ENCODE results near the gene PRKAR1A.

GRCh38 chr17:68519911-68520310 lies 7.7 kb downstream of the PRKAR1A start:
- TF ChIP-seq, protein P1, sequence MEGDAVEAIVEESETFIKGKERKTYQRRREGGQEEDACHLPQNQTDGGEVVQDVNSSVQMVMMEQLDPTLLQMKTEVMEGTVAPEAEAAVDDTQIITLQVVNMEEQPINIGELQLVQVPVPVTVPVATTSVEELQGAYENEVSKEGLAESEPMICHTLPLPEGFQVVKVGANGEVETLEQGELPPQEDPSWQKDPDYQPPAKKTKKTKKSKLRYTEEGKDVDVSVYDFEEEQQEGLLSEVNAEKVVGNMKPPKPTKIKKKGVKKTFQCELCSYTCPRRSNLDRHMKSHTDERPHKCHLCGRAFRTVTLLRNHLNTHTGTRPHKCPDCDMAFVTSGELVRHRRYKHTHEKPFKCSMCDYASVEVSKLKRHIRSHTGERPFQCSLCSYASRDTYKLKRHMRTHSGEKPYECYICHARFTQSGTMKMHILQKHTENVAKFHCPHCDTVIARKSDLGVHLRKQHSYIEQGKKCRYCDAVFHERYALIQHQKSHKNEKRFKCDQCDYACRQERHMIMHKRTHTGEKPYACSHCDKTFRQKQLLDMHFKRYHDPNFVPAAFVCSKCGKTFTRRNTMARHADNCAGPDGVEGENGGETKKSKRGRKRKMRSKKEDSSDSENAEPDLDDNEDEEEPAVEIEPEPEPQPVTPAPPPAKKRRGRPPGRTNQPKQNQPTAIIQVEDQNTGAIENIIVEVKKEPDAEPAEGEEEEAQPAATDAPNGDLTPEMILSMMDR (IDR thresholded peaks at IDR 0.05) = no peak
- TF ChIP-seq POLR2A (IDR thresholded peaks at IDR 0.05) = no peak
